GM19463 (cell line): Measurements from ENCODE around the gene IL18RAP.
A peak's percentile ranks its signal among the peaks of the same experiment; 100 is the strongest.

Experiments
- ATAC-seq: cut with Tn5 transposase; IDR thresholded peaks from one replicate; pipeline ENCODE4 v1.9.1; 2021; ENCODE audit warnings: mild to moderate bottlenecking, moderate library complexity; ENCODE audit not compliant: unreplicated experiment

The IL18RAP gene

DNA sequence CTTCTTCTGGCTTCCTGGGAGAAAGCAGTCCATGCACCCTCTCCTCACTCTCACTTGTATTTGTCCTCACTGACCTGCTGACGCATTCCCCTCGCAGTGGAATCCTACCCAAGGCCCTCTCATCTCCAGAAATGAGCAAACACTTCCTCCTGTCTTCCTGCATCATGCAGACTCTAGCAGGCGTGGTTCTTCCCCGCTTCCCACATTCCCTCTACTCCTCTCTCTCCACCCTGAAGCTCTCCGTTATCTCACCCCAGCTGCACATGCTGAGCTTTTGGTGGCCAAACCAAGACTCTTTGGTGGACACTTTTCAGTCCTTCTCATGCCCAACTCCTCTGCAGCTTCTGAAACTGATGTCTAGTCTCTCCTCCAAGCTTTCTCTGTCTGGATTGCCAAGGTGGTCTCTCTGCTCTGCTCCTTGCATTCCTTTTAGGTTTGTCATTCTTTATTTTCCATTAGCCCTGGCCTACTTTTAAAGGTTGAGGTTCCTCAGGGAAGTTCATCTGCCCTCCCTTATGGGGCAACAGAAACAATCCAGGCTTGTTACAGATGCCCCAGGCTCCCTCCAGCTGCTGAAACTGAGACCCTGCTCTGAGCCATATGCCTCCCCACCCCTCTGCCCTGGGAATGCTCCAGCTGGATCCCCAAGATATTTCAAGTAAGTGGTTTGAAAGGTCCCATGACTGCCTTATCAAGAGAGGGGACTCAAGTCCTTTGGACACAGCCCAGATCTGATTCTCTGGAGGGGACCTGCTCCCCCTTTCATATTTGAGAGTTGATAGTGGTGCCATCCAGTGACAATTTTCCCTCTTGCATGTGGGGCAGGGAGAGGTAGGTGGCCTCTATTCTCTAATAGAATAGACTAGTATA, 835 bp upstream of the IL18RAP start:
- no peak for ATAC-seq

DNA sequence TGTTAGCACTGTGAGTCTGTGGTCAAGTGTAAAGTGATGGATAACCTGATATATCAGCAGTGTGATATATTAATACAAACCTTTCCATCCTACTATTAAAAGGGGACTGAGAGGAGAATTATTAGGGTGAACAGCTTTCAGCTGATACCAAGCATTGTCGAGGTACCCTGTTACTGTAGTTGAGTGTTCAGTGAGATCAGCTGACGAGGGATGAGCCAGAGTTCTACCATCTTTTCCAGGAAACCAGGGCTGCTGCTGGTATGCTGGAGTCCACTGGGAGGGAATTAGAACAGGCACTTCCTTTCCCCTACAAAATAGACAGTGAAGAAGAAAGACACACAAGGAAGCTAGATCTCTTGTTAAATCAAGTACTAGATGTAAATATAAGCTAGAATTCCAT, 408 bp downstream of the IL18RAP start:
- ATAC-seq, result no peak

DNA sequence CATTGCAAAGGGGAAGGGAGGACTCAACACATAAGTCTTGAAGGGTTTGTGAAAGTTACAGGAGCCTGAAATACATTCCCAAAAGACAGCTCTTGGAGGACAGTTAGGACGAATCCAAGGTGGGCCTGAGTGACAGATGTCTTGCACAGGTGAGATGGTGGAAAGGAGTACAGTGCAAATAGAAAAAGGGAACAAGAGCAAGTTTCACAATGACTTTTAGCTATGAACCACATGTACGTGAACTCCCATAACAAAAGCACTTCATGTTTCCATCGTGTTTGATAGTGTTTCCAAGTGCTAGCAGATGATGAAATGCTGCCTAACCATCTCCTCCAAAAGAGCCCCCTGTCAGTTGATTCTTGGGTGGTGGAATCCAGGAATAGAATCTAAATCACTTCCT, 1.8 kb downstream of the IL18RAP start:
- ATAC-seq, result peak; percentile 84

DNA sequence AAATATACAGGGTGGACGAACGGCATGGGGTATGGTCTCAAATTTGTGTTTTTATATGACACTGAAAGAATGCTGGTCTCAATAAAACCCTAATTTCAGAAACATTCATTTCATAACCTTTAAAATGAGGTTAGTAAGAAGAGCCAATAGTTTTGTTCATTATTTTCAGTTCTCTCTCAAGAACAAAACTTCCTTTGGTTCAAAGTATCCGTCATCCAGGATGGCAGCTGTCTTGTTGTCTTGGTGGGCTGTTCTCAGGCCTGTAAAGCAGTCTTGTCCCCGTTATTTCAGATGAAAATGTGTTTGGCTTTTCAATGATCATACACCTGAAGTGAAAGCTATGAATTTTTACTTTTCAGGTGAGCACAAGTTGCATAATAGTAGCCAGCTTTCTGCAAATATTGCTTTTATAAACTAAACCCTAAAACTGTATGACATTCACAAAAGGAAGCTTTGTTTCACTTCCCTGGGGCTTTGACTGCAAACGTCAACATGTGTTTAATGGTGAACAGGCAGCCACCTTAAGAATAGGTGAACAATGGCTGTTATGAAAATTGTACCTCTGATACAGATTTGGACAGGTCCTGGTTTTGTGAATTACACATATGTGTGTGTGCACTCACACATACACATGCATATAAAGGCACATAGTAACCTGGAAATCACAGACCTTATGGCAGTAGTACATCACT, 2.6 kb downstream of the IL18RAP start:
- no peak for ATAC-seq

DNA sequence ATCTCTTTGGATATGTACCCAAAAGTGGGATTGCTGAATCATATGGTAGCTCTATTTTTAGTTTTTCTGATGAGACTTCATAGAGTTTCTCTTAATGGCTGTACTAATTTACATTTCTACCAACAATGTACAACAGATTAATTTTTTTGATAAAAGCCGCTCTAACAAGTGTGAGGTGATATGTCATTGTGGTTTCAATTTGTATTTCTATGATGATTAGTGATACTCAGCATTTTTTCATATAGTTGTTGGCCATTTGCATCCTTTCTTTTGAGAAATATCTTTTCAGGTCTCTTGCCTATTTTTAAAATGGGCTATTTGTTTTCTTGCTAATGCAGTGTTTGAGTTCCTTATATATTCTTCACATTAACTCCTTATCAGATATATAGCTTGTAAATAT, 4.3 kb downstream of the IL18RAP start:
- ATAC-seq, result no peak

DNA sequence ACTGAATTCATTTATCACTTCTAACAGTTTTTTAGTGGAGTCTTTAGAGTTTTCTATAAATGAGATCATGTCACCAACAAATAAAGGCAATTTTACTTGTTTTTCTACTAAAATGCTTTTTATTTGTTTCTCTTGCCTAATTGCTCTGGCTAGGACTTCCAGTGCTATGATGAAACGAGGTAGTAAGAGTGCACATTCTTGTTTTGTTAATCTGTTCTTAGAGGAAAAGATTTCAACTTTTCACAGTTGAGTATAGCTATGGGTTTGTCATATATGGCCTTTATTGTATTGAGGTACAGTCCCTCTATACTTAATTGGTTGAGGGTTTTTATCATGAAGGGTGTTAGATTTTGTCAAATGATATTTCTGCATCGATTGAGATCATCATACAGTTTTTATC, 5.6 kb downstream of the IL18RAP start:
- ATAC-seq, result no peak

DNA sequence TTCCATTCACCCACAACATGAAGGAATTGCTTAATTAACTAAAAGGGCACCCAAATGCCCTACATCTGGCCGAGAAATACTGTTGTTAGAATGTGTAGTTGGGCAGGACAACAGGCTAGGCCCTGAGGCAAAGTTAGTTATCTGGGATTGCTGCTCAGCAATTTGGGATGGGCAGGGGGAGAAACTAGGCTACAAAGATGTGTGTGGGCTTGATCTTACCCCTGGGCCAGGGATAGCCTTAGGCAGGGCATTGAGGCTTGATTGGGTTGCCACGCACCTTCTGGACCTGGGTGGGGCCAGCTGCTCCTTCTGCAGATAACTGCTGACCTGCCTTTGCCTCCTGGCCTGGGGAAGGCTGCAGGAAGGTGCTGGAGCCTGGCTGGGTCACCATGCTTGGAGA, 9.4 kb downstream of the IL18RAP start:
- ATAC-seq, result no peak

DNA sequence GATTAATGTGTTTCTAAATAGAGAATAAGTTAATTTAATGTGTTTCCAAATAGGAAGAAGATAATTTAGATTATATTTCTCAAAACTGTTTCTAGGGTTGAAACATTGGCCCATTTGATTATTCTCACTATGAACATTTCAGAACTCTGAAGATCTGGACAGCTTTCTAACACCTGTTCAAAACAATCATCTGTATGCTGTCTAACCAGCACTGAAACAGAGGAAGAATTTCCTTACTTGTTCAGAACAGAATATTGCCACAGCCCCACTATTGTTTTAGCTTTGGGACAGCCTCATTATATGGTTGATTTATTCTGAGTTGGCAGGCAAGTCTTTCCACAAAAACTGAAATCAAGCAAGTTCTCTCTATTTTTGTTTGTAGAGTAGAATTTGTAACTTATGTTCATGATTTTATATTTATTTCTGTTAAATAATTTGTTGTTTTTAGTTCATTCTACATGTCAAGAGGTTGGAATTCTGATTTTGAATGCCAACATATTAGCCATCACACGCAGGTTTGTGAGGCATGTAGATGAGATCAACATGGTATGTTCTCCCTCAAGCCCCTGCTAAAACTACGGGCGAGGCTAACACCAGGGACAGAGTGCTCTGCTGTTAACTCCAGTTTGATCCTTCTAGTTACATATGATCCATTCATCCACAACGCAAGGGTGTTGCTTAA, 11.2 kb downstream of the IL18RAP start:
- ATAC-seq, result no peak

DNA sequence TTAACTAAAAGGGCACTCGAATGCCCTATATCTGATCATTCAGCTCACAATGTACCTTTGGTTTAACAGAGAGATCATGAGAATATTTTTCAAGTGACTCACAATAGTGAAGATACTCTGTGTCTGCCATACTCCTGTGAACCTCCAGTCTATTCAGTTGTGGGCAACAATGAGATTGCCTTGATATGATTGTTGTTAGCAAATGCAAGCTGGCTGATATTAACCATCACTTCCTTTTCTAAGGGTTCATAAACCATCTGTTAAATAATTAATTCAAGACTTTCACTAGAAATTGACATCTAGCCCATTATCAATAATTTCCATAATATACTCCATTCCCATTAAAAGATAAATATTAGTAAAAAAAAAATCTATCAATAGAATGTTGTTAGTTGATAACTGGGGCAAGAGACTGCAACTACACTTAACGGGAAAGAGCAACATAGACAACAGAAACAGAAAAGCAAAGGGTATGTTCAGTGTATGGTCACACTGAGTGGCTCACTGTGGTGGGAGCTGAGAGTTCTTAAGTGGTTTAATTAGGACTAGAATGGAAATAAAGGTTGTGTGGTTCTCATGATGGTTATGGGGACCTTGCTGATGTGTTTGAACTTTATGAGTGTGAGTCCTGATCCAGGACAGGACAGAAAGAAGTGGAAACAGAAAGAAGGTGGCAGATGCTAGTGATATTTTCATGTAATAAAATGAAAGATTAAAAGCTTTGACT, 11.9 kb downstream of the IL18RAP start:
- ATAC-seq, result peak; percentile 49

DNA sequence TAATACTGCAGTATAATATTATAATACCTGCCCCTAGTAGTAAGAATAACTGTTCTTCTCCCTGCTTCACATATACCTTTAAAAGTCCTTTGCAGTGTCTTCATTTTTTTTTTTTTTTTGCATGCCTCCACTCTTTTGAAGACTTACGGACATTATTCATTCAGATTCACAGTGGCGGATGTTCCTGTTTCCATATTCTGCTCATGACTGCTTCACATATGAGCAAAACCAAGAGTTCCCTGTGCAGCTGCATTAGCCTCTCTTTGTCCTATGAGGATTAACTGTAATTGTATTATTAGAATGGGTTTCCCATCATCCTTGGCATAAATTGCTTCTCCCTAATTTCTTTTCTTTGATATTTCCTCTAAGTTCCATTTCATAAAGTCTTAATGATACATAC, 12.8 kb downstream of the IL18RAP start:
- ATAC-seq, result peak; percentile 48

DNA sequence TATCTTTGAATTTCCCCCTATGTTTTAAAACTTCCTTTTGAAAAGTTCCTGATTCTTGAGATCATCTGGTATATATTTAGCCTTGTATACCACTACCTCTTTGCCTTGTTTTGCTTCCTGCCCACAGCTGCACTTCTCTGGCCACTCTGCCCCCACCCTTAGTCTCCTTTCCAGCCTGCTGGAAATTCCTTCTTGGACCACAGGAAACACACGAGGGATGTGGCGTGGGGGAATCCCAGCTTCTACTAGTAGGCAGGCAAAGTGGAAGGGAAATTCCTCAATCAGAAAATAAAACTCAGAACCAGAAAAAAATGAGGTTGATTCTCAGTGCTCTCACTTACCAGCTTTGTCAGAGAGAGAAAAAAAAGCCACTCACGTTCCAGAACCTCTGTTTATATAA, 13.4 kb downstream of the IL18RAP start:
- ATAC-seq, result no peak

DNA sequence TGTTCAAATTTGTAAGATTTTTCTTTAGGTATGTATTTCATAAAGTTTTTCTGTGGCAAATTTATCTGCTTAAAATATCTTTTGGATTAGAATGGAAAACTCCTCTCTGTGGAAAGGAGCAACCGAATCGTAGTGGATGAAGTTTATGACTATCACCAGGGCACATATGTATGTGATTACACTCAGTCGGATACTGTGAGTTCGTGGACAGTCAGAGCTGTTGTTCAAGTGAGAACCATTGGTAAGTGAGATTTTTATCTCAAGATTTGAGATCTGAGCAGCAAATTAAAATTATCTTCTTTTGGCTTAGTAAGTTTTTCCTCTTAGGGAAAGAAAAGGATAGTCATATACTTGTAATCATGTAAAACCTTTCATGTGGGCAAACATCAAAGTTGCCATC, 14.2 kb downstream of the IL18RAP start:
- ATAC-seq, result no peak

DNA sequence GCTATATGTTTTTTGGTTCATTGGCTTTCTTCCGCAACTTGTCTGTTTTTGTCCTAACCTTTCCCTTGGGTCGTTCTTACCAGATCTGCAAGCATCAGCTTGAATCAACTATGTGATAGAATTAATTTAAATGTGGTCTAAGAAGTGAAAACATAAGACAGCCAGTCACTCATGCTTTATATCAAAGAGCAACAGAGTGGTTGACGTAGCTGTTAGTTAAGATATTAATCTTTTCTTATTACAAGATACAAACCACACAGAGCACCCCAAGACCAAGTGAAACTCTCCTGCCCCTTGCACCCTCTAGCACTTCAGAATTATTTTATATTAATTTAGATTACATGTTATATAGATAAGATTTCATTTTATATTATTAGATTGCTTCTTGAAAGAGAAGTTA, 15.2 kb downstream of the IL18RAP start:
- no peak for ATAC-seq

DNA sequence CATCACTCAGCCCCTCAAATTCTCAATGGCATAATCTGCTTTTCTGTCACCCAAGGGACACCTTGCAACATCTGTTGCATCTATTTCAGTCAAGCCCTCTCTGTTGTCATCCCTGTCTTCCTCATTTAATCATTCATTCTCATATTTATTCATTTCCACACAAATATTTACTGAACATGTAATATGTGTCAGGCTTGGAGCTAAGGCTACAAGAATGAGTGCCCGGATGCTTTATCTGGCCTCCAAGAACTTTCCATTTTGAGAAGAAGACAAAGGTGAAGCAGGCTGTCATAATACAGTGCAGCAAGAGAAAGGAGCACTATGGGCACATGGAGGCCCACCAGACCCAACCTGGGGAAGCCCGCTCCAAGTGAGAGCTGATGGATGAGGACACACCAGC, 15.6 kb downstream of the IL18RAP start:
- ATAC-seq, result no peak

DNA sequence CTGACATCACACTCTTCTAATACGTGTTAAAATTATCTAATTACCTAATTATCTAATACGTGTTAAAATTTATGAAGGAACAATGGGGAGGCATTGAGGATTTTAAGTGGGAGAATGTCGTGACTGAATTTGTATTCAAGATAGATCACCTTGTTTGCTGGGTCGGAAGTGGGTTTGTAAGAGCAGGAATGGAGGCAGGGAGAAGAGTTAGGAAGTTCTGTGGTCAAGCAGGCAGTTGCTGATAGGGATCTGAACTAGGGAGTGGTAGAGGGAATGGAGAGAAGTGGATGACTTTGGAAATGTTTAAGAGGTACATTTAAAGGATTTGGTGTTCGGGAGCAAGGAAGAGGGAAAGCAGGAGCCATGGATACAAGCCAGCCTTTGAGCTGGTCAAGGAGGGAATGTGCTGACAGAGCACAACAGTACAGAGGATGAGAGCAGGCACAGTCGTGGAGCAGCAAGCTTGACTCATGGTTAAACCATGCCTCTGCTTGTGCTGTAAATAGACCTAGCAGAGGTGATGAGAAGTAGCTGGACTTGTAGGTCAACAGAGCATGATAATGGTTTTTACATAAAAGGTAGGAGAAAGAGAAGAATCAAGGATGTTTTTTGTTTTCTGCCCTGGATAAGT, 16.2 kb downstream of the IL18RAP start:
- no peak for ATAC-seq

DNA sequence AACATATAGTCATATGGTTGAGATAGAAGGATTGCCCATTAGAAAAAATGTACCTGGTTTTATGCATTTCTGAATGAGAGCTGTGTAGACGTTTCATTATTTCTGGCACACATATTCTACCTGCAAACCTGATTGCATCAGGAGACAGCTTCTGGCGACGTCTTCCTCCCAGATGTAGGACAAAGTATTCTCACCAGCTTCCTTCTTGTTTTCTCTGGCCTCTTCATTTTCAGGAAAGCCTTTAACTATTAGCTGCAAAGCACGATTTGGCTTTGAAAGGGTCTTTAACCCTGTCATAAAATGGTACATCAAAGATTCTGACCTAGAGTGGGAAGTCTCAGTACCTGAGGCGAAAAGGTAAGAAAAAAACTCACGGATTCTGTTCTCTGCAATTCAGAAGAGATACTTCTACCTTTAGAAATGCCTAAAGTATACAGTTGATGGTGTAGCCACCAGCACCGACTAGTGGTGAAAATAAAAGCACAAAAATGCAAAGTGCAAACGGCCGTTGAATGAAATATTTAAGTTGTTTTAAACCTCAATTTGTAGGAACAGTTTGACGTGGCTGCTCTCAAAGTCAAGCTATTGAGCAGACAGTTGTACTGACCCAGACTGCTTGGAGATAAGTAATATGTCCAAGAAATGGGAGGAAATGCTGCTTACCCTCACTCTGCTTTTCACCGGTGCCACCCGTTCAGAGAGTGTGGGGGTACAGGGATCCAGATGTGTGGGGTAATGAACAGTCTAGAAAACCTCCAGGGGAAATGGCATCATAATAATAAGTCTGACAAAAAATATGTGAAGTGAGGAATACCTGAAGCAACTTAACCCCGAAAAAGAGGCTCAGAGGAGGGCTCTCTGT, 20.2 kb downstream of the IL18RAP start:
- peak; percentile 56 for ATAC-seq

DNA sequence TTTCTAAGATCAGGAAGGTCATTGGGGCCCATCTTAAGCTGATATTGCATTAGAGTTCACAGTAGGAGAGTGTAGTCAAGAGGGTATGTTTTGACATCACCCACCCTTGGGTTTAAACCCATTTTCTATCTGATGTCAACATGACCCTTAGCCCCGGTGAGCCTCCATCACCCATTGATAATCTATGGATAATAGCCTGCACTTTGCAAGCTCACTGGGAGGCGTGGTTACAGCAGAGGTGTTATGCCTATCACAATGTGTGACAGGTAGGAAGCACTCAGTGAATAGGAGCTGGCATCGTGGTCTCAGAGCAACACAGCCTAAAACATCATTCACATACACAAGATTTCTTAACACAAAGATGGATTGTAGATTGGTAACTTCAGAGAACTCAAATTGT, 21.3 kb downstream of the IL18RAP start:
- ATAC-seq, result no peak

DNA sequence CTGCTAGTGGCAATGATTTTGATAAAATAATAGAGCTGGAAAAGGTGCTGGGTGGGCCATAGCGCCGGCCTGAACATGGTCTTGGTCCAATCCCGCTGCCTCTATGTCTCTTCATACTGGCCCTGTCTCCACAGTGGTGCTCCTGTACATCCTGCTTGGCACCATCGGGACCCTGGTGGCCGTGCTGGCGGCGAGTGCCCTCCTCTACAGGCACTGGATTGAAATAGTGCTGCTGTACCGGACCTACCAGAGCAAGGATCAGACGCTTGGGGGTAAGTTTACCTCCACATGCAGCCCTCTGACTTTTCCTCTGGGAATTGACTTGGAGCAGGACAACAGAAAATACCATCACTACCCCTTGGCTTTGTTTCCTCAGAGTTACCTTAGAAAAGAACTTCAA, 24.0 kb downstream of the IL18RAP start:
- no peak for ATAC-seq

DNA sequence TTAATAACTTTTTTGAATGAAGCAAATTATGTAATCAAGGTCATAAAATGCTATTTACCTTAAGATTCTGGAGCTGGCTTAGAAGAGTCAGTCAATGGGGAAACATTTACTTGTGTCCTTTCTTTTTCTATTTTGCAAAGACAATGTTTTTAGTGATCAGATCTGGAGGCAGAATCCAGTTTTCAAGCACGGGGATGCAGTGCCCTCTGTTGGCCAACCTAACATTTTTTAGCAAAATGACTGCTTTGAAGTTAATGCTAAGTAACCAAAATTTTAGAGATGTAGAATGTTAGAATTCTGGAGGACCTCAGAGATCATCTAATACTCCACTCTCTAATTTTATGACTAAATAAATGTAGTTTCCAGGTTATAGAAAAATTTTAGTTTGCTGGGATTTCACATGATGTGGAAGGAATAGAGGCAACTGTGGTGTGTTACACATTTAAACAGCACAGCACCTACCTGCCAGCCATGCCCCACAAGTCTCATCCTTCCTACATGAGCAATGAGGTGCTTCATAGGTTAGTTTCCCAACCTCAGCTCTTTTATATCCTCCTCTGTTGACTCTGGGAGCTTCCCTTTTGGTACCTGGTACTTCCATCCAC, 26.5 kb downstream of the IL18RAP start:
- no peak for ATAC-seq
